B cell (primary cell): ENCODE data around the gene TMEM86B. TPM values are rescaled to one million over a fixed set of nuclear protein-coding genes. Genes with fewer than 3 reads are reported as not detected.

Experiments used
- ATAC-seq: fragments of 200-7000 bp; cut with Tn5 transposase; one replicate; pipeline ENCODE4 v1.10.0; 2021; ENCODE audit warnings: low read depth, mild to moderate bottlenecking, moderate number of reproducible peaks, moderate library complexity
- CTCF ChIA-PET: fragments of 350-600 bp; sonication (Branson Sonifier 250); formaldehyde crosslinking; loops from one replicate; lab custom pipeline; 2021; ENCODE audit warnings: antibody characterized with exemption, inconsistent platforms; lab: Charles Lee
- POLR2A ChIA-PET: fragments of 350-600 bp; sonication (Branson Sonifier 250); formaldehyde crosslinking; loops from one replicate; lab custom pipeline; 2021; ENCODE audit warnings: antibody characterized with exemption; lab: Charles Lee
- DNase-seq: peaks from one replicate; pipeline ENCODE4 v3.0.0; 2013
- H2AFZ ChIP-seq: 2 replicates; pipeline ENCODE4 v1.6.1; 2012; ENCODE audit warnings: mild to moderate bottlenecking, low read depth, low read length; ENCODE audit not compliant: insufficient read depth, poor library complexity, severe bottlenecking
- H3K27ac ChIP-seq, 2 donors: 1 replicate in 1 of 2; 2 replicates in 1 of 2; pipeline ENCODE4 v1.5.1; 2012 to 2013; ENCODE audit warnings: low read length in 2 of 2, mild to moderate bottlenecking in 2 of 2, moderate library complexity in 1 of 2
- H3K27me3 ChIP-seq, 4 experiments: fragments of 200-600 bp in 1 of 4; sonication (generic) in 1 of 4; replicated peaks in 1 of 4; 1 replicate in 2 of 4; 2 replicates in 2 of 4; pipeline versions ENCODE4 v1.6.1 to v1.7.0; 2013 to 2016; ENCODE audit warnings: low read length in 3 of 4, mild to moderate bottlenecking in 2 of 4, mixed read lengths in 1 of 4, moderate library complexity in 1 of 4; ENCODE audit not compliant: insufficient read depth in 4 of 4, control insufficient read depth in 3 of 4; ENCODE audit errors: control extremely low read depth in 1 of 4
- H3K36me3 ChIP-seq, 2 experiments: replicated peaks in 1 of 2; 1 replicate in 1 of 2; 2 replicates in 1 of 2; pipeline versions ENCODE4 v1.6.1 to v1.7.1; 2013; ENCODE audit warnings: low read length in 1 of 2; ENCODE audit not compliant: insufficient read depth in 2 of 2, control insufficient read depth in 1 of 2; ENCODE audit errors: control extremely low read depth in 1 of 2, extremely low read depth in 1 of 2
- H3K4me1 ChIP-seq, 2 donors: fragments of 200-600 bp in 1 of 2; sonication (generic) in 1 of 2; 1 replicate in 1 of 2; 2 replicates in 1 of 2; pipeline versions ENCODE4 v1.5.1 to v1.6.1; 2013 to 2017; ENCODE audit warnings: low read length in 2 of 2; ENCODE audit not compliant: control insufficient read depth in 2 of 2, insufficient read depth in 2 of 2
- H3K4me2 ChIP-seq: replicated peaks from 2 replicates; pipeline ENCODE3; 2012; ENCODE audit warnings: mild to moderate bottlenecking, low read depth, low read length; ENCODE audit not compliant: poor library complexity, severe bottlenecking
- H3K4me3 ChIP-seq, 5 experiments: fragments of 200-600 bp in 1 of 5; sonication (generic) in 1 of 5; 1 replicate in 3 of 5; 2 replicates in 2 of 5; pipeline versions ENCODE4 v1.5.1 to v1.7.0; 2011 to 2016; ENCODE audit warnings: low read length in 4 of 5, mild to moderate bottlenecking in 4 of 5, low read depth in 2 of 5, control low read depth in 1 of 5, moderate library complexity in 1 of 5; ENCODE audit not compliant: insufficient read depth in 1 of 5; ENCODE audit errors: control extremely low read depth in 1 of 5, extremely low read depth in 1 of 5
- H3K79me2 ChIP-seq: fragments of 200-600 bp; sonication (generic); one replicate; pipeline ENCODE4 v1.6.0; 2016; ENCODE audit warnings: low read length; ENCODE audit not compliant: control insufficient read depth, insufficient read depth
- H3K9ac ChIP-seq: fragments of 200-600 bp; sonication (generic); 2 replicates; pipeline ENCODE4 v1.6.1; 2017; ENCODE audit warnings: mild to moderate bottlenecking, low read length, moderate library complexity
- H3K9me3 ChIP-seq, 3 donors: one replicate each; pipeline versions ENCODE4 v1.6.1 to v1.7.1; 2013; ENCODE audit warnings: low read length in 2 of 3; ENCODE audit not compliant: control insufficient read depth in 2 of 3, insufficient read depth in 1 of 3; ENCODE audit errors: control extremely low read depth in 1 of 3
- H4K20me1 ChIP-seq: 2 replicates; pipeline ENCODE4 v1.6.0; 2012; ENCODE audit warnings: mild to moderate bottlenecking, low read length; ENCODE audit not compliant: insufficient read depth, control insufficient read depth, poor library complexity, severe bottlenecking
- H3K27ac Mint-ChIP-seq: one replicate; pipeline ENCODE4 v1.8.0; 2021; ENCODE audit warnings: mixed read lengths
- H3K27me3 Mint-ChIP-seq: one replicate; pipeline ENCODE4 v1.8.0; 2021; ENCODE audit warnings: mixed read lengths
- H3K4me1 Mint-ChIP-seq: one replicate; pipeline ENCODE4 v1.8.0; 2021; ENCODE audit warnings: mixed read lengths
- H3K4me3 Mint-ChIP-seq: one replicate; pipeline ENCODE4 v1.8.0; 2021; ENCODE audit warnings: mixed read lengths
- H3K9me3 Mint-ChIP-seq: one replicate; pipeline ENCODE4 v1.8.0; 2022; ENCODE audit warnings: mixed read lengths; ENCODE audit not compliant: insufficient read depth
- EZH2 ChIP-seq: IDR thresholded peaks from 2 replicates; pipeline ENCODE4 v1.6.1; 2012; ENCODE audit warnings: borderline replicate concordance, low read depth, mild to moderate bottlenecking, moderate library complexity, low read length; ENCODE audit not compliant: insufficient read depth, poor library complexity, severe bottlenecking
- WGBS: methylation state at CpG from one replicate; pipeline ENCODE4 v1.1.5; 2013; ENCODE audit warnings: missing lambda C conversion rate; ENCODE audit not compliant: insufficient coverage; 5-methylcytosine and 5-hydroxymethylcytosine counted together
- intact Hi-C: fragments of 100-400 bp; cut with micrococcal nuclease; formaldehyde crosslinking; loops from one replicate; pipeline ENCODE4 v1.10.0; 2022
- polyA plus RNA-seq: library from polyadenylated mRNA; depleted of rRNA; stranded (reverse); fragments of >200 nt; gene quantifications from 2 replicates; pipeline ENCODE4 v1.2.3, GENCODE V29; 2012
- total RNA-seq, 2 donors: library from RNA; stranded (reverse); fragments of 120-200 nt in 1 of 2; gene quantifications; 1 replicate in 1 of 2; 2 replicates in 1 of 2; pipeline versions ENCODE4 v1.2.3 to v1.2.4, GENCODE V29; 2013 to 2022
- TF ChIP-seq, protein P1 (sequence below): fragments of 200-600 bp; IDR thresholded peaks from one replicate; pipeline ENCODE4 v1.8.0; 2022; ENCODE audit warnings: antibody characterized with exemption, mild to moderate bottlenecking

The TMEM86B gene
- total and polyA plus RNA-seq, 2 donors (not counting 1 experiment from before 2014, with no cell fraction given), result 13.6 to 20.7 TPM

DNA sequence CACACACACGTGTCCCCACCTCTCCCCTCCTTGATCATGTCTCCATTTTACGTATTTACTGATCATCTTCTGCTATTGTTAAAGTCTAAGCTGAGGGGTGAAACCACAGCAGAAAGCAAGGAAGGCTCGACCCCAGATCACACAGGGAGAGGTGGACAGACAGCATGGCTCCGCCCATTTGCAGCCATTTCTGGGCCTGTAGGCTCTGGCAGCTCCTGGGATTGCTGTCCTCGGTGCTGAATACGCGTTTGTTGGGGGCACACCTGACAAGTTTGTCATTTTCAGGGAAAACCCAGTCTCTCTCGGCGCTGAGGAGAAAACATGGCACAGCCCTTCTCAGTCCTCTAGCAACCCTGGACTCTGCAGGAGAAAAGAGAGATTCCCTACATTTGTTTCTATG lies 8.0 kb downstream of the TMEM86B start:
- ChIA-PET POLR2A (no interaction called here), CTCF (interaction anchor here (0.6 to 2.1 kb wide), 2 partner anchors 53 to 79 kb away, joined by 4 to 7 read pairs; no protein-coding TSS in a partner anchor)
- H3K9me3 Mint-ChIP-seq, result peaks cover 6% of the 10 kb centered on the region

DNA sequence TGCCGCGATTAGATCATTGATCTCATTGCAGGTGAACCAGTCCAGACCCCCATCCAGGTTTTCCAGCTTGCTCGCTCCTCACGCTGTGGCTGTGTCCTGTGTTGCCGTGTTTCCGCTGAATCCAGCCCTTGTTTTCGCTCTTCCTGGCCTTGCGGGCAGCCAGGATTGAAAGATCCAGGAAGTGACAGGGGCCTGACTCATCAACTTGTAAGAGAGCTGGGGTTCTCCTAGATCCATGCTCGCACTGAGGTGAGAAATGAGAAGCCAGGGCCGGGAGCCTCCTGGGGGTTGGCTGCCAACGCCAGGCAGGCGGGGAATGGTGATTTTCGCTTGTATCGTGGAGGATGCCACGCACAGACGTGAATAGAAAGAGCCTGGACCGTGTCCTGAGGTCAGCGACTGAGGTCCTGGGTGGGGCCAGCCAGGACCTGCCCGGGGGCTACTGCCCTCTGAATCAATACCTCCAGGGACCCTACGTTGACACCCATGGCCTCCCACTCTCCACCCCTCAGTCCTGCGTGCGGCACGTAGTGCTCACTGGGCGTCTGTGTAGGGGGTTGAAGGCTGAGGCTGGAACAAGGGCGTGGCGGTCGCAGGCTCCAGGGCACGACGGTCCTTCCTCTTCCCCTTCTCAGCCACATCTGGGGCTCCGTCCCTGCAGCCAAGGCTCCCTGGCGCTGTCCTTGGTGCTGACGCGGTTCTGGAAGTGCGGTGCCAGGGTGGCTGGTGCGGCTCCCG lies 11.9 kb downstream of the TMEM86B start:
- H3K27ac ChIP-seq, result no peak overlapping the region
- no peak overlapping the region for H2AFZ ChIP-seq
- no peak overlapping the region for H3K4me3 Mint-ChIP-seq
- DNase-seq (peak; percentile 59), ATAC-seq (peak; percentile 58)
- CTCF ChIA-PET, result no interaction called here
- POLR2A ChIA-PET, result no interaction called here
- H3K27me3 ChIP-seq, result peaks cover 0 to 31% (median 10%) of the 10 kb centered on the region in 4 experiments
- WGBS, result 8% methylated on average over 34 of the region's 36 CpGs
- H3K9ac ChIP-seq, result no peak overlapping the region
- no peak overlapping the region for H3K27ac Mint-ChIP-seq
- peaks cover 0 to 54% (median 14%) of the 10 kb centered on the region in 3 donors for H3K9me3 ChIP-seq
- H3K9me3 Mint-ChIP-seq, result peaks cover 10% of the 10 kb centered on the region
- TF ChIP-seq, protein P1, sequence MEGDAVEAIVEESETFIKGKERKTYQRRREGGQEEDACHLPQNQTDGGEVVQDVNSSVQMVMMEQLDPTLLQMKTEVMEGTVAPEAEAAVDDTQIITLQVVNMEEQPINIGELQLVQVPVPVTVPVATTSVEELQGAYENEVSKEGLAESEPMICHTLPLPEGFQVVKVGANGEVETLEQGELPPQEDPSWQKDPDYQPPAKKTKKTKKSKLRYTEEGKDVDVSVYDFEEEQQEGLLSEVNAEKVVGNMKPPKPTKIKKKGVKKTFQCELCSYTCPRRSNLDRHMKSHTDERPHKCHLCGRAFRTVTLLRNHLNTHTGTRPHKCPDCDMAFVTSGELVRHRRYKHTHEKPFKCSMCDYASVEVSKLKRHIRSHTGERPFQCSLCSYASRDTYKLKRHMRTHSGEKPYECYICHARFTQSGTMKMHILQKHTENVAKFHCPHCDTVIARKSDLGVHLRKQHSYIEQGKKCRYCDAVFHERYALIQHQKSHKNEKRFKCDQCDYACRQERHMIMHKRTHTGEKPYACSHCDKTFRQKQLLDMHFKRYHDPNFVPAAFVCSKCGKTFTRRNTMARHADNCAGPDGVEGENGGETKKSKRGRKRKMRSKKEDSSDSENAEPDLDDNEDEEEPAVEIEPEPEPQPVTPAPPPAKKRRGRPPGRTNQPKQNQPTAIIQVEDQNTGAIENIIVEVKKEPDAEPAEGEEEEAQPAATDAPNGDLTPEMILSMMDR, result no peak
- TF ChIP-seq EZH2, result no peak
- peaks cover 22% of the 10 kb centered on the region for H3K27me3 Mint-ChIP-seq
- H3K36me3 ChIP-seq, result peaks cover 0 to 3% of the 10 kb centered on the region in 2 experiments
- H3K4me1 Mint-ChIP-seq, result peaks cover 11% of the 10 kb centered on the region
- H3K79me2 ChIP-seq, result no peaks in the 10 kb centered on the region
- no peaks in the 10 kb centered on the region for H4K20me1 ChIP-seq
- no peak overlapping the region for H3K4me3 ChIP-seq
- intact Hi-C loops, result no loop called here
- H3K4me1 ChIP-seq, result peaks cover 8 to 11% of the 10 kb centered on the region in 2 donors
- peak overlapping the region; percentile 30 for H3K4me2 ChIP-seq

More for the DNA sequence above, 8.0 kb downstream of the TMEM86B start:
- H3K4me1 ChIP-seq, result peaks cover 8 to 11% of the 10 kb centered on the region in 2 donors
- H3K9ac ChIP-seq, result no peak overlapping the region
- Mint-ChIP-seq H3K27ac (no peak overlapping the region), H3K4me1 (peaks cover 11% of the 10 kb centered on the region), H3K27me3 (peaks cover 8% of the 10 kb centered on the region), H3K4me3 (no peak overlapping the region)
- no peak overlapping the region for H3K4me2 ChIP-seq
- intact Hi-C loops, result no loop called here
- peaks cover 3 to 4% of the 10 kb centered on the region in 2 experiments for H3K36me3 ChIP-seq
- ATAC-seq, result no peak
- TF ChIP-seq, protein P1, result no peak
- no peak for TF ChIP-seq EZH2
- DNase-seq, result no peak
- no peak overlapping the region for H2AFZ ChIP-seq
- WGBS, result 90% methylated on average over 6 of the region's 9 CpGs
- no peaks in the 10 kb centered on the region for H3K79me2 ChIP-seq
- H3K27ac ChIP-seq, result no peak overlapping the region
- peaks cover 0 to 11% (median 3%) of the 10 kb centered on the region in 4 experiments for H3K27me3 ChIP-seq
- peaks cover 0 to 25% (median 8%) of the 10 kb centered on the region in 3 donors for H3K9me3 ChIP-seq
- no peak overlapping the region for H3K4me3 ChIP-seq
- peaks cover 7% of the 10 kb centered on the region for H4K20me1 ChIP-seq
